Body of pancreas (tissue), 4 donors: ENCODE results near the gene ARAP1.

Experiments
- CTCF ChIP-seq, 7 experiments: fragments of 450-650 bp in 4 of 7; fragments of 200-600 bp in 3 of 7; sonication (generic) in 3 of 7; IDR thresholded peaks; one replicate each; pipeline ENCODE4 v1.5.1; 2016 to 2019; ENCODE audit warnings: antibody characterized with exemption in 7 of 7
- POLR2A ChIP-seq, 3 donors: fragments of 450-650 bp; IDR thresholded peaks; one replicate each; pipeline ENCODE4 v1.6.1; 2016; ENCODE audit warnings: antibody characterized with exemption in 3 of 3, mild to moderate bottlenecking in 2 of 3

GRCh38 chr11:72735495-72736027, 16.6 kb downstream of the ARAP1 start:
- TF ChIP-seq CTCF (IDR thresholded peaks at IDR 0.05) (no peak), POLR2A (IDR thresholded peaks at IDR 0.05) (no peak)
